Measurements from ENCODE around the gene ROR1. TPM values are rescaled to one million over a fixed set of nuclear protein-coding genes. Genes with fewer than 3 reads are reported as not detected.

Gene ROR1
- polyA plus RNA-seq, 1 of the 3 experiments (the other 2 are of a cell fraction): 4.0 TPM

DNA sequence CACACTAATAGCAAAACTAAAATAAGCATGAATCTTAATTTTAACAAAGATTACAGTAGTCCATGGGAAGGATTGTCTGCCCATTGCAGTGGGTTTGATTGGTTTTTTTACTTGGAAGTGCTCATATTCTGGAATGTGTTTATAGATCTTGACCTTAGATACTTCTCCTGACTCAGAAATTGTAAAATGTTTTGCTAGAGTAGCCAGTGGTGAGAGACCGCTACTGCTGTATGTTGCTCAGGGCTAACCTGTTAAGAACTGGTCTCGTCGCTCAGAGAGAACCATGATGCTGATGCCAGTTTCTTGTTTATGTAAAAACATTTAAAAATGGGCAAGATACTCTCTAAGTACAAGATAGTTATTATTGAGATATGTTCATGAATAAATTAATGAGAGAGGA is 99.9 kb downstream of the ROR1 start:
- Histone ChIP-seq H4K20me1 (ENCODE audit: insufficient read depth) (no peaks in the 10 kb centered on the region), H3K9me3 (no peaks in the 10 kb centered on the region), H3K4me3 (ENCODE audit: low read depth in 2 of 2, low read length in 1 of 2) (no peak overlapping the region), H3K9ac (no peak overlapping the region; the same call in 1 of the 2 replicates), H3K27ac (ENCODE audit: low read depth in 2 of 2, low read length in 1 of 2) (peak overlapping the region; percentile 57 to 93), H2AFZ (ENCODE audit: low read depth) (no peak overlapping the region), H3K27me3 (ENCODE audit: insufficient read depth) (no peaks in the 10 kb centered on the region), H3K36me3 (replicated peaks in 1 of 2; ENCODE audit: control insufficient read depth in 1 of 2, insufficient read depth in 2 of 2, low read length in 1 of 2) (no peaks in the 10 kb centered on the region), H3K79me2 (ENCODE audit: insufficient read depth) (no peaks in the 10 kb centered on the region), H3K4me1 (ENCODE audit: control insufficient read depth in 1 of 2, insufficient read depth in 2 of 2, low read depth in 1 of 2, low read length in 1 of 2) (peaks cover 23 to 25% of the 10 kb centered on the region in 2 experiments), H3K9me2 (no peaks in the 10 kb centered on the region), H3F3A (replicated peaks; ENCODE audit: insufficient read depth) (peaks cover 19% of the 10 kb centered on the region), H3K4me2 (peak overlapping the region; percentile 42)
- TF ChIP-seq, protein P1, sequence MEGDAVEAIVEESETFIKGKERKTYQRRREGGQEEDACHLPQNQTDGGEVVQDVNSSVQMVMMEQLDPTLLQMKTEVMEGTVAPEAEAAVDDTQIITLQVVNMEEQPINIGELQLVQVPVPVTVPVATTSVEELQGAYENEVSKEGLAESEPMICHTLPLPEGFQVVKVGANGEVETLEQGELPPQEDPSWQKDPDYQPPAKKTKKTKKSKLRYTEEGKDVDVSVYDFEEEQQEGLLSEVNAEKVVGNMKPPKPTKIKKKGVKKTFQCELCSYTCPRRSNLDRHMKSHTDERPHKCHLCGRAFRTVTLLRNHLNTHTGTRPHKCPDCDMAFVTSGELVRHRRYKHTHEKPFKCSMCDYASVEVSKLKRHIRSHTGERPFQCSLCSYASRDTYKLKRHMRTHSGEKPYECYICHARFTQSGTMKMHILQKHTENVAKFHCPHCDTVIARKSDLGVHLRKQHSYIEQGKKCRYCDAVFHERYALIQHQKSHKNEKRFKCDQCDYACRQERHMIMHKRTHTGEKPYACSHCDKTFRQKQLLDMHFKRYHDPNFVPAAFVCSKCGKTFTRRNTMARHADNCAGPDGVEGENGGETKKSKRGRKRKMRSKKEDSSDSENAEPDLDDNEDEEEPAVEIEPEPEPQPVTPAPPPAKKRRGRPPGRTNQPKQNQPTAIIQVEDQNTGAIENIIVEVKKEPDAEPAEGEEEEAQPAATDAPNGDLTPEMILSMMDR (IDR thresholded peaks at IDR 0.05): no peak; the same call in 1 of the 2 replicates
- 0 out of 2 replicates have a peak, but pooled peaks have one; percentile 23 for TF ChIP-seq NFIC (IDR thresholded peaks at IDR 0.05; ENCODE audit: borderline replicate concordance)
- 0 out of 2 replicates have a peak, but pooled peaks have one; percentile 14 for TF ChIP-seq TEAD4 (IDR thresholded peaks at IDR 0.05; ENCODE audit: borderline replicate concordance, insufficient read depth)
- TF ChIP-seq POLR2AphosphoS5 (IDR thresholded peaks at IDR 0.05; ENCODE audit: low read depth, low read length): no peak
- TF ChIP-seq RXRA (IDR thresholded peaks at IDR 0.05; ENCODE audit: borderline replicate concordance, low read depth): 0 out of 2 replicates have a peak, but pooled peaks have one; percentile 19
- POLR2A ChIA-PET: no interaction called here
- no peak for DNase-seq
- CTCF ChIA-PET: no interaction called here
- 77% methylated on average over 3 of the region's 3 CpGs for WGBS (ENCODE audit: low lambda C conversion rate)

DNA sequence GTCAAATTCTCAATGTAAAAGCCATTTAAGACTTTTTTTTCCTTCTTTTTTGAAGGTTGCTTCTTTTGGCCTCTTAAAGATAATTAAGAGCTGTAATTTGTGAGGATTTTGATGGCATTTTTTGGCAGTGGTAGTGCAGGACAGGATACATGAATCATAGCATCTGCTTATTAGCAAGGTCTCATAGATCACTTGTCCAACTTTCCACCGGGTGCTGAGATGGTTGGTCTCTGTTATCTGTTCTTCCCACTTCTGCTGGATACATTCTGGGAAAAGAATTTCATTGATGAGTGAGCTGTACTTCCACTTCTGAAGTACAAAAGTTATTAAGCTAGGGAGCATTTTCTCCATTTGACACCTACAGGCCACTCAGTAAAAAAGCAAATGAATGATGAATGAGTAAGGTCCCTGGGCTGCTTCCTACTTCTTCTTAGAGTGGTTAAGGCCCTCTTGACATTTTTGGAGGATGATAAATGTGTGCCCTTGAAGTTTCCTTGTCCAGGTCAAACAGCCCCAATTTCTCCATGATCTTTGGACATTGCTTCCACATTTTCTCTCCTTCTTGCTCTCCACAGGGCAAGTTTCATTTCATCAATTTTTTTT is 100.6 kb downstream of the ROR1 start:
- peak overlapping the region; percentile 42 for H3K4me2 ChIP-seq
- no peaks in the 10 kb centered on the region for H4K20me1 ChIP-seq (ENCODE audit: insufficient read depth)
- ChIA-PET CTCF (interaction anchor here (0.6 to 2.2 kb wide), 2 partner anchors 9 to 13 kb away, joined by 4 to 6 read pairs; no protein-coding TSS in a partner anchor), POLR2A (interaction anchor here (0.5 kb wide), 1 partner anchor 253 kb away, joined by 4 read pairs; no protein-coding TSS in a partner anchor)
- H3K36me3 ChIP-seq (replicated peaks in 1 of 2; ENCODE audit: control insufficient read depth in 1 of 2, insufficient read depth in 2 of 2, low read length in 1 of 2): no peaks in the 10 kb centered on the region
- no peak for DNase-seq
- no peaks in the 10 kb centered on the region for H3K79me2 ChIP-seq (ENCODE audit: insufficient read depth)
- H3K27me3 ChIP-seq (ENCODE audit: insufficient read depth): no peaks in the 10 kb centered on the region
- H2AFZ ChIP-seq (ENCODE audit: low read depth): no peak overlapping the region
- H3K27ac ChIP-seq (ENCODE audit: low read depth in 2 of 2, low read length in 1 of 2): peak overlapping the region; percentile 57 to 93
- no peaks in the 10 kb centered on the region for H3K9me3 ChIP-seq
- no peak overlapping the region; the same call in 1 of the 2 replicates for H3K9ac ChIP-seq
- no peak overlapping the region for H3K4me3 ChIP-seq (ENCODE audit: low read depth in 2 of 2, low read length in 1 of 2)
- 5% methylated on average over 1 of the region's 1 CpG for WGBS (ENCODE audit: low lambda C conversion rate)
- H3K9me2 ChIP-seq: no peaks in the 10 kb centered on the region
- H3K4me1 ChIP-seq (ENCODE audit: control insufficient read depth in 1 of 2, insufficient read depth in 2 of 2, low read depth in 1 of 2, low read length in 1 of 2): peaks cover 25 to 29% of the 10 kb centered on the region in 2 experiments
- H3F3A ChIP-seq (replicated peaks; ENCODE audit: insufficient read depth): peaks cover 19% of the 10 kb centered on the region
- TF ChIP-seq, protein P1 (IDR thresholded peaks at IDR 0.05): no peak
- TF ChIP-seq POLR2AphosphoS5 (IDR thresholded peaks at IDR 0.05; ENCODE audit: low read depth, low read length): no peak
- no peak for TF ChIP-seq MXI1 (IDR thresholded peaks at IDR 0.05; ENCODE audit: low read depth, low read length)
- TF ChIP-seq EZH2phosphoT487 (IDR thresholded peaks at IDR 0.05; ENCODE audit: borderline replicate concordance, low read depth): no peak
- no peak for TF ChIP-seq YY1 (IDR thresholded peaks at IDR 0.05; ENCODE audit: low read depth)
- TF ChIP-seq NRF1 (IDR thresholded peaks at IDR 0.05; ENCODE audit: low read depth, low read length): no peak
- peak; percentile 36; the same call in 1 of the 2 replicates for TF ChIP-seq FOSL2 (IDR thresholded peaks at IDR 0.05; ENCODE audit: borderline replicate concordance, low read depth)
- TF ChIP-seq, protein P2, sequence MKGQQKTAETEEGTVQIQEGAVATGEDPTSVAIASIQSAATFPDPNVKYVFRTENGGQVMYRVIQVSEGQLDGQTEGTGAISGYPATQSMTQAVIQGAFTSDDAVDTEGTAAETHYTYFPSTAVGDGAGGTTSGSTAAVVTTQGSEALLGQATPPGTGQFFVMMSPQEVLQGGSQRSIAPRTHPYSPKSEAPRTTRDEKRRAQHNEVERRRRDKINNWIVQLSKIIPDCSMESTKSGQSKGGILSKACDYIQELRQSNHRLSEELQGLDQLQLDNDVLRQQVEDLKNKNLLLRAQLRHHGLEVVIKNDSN (IDR thresholded peaks at IDR 0.05; ENCODE audit: borderline replicate concordance, low read depth): no peak
- TF ChIP-seq SIN3A (IDR thresholded peaks at IDR 0.05; ENCODE audit: borderline replicate concordance, low read depth, low read length): no peak
- TF ChIP-seq EP300 (IDR thresholded peaks at IDR 0.05; ENCODE audit: borderline replicate concordance in 1 of 2, low read depth in 1 of 2, low read length in 1 of 2): peak; percentile 58 to 74; a peak in 3 of 4 replicates
- no peak for TF ChIP-seq MEF2A (IDR thresholded peaks at IDR 0.05; ENCODE audit: borderline replicate concordance, low read depth)
- TF ChIP-seq TAF1 (IDR thresholded peaks at IDR 0.05; ENCODE audit: borderline replicate concordance, low read depth, low read length): no peak
- no peak for TF ChIP-seq SMC3 (IDR thresholded peaks at IDR 0.05; ENCODE audit: low read depth, low read length)
- TF ChIP-seq RFX5 (IDR thresholded peaks at IDR 0.05; ENCODE audit: low read length): no peak
- TF ChIP-seq FOXM1 (IDR thresholded peaks at IDR 0.05; ENCODE audit: low read depth): 0 out of 2 replicates have a peak, but pooled peaks have one; percentile 43
- TF ChIP-seq TCF12 (IDR thresholded peaks at IDR 0.05): peak; percentile 89
- no peak for TF ChIP-seq FOXJ3 (CRISPR knock-in tag; IDR thresholded peaks at IDR 0.05)
- TF ChIP-seq RXRA (IDR thresholded peaks at IDR 0.05; ENCODE audit: borderline replicate concordance, low read depth): peak; percentile 19; the same call in 1 of the 2 replicates
- no peak for TF ChIP-seq RCOR1 (IDR thresholded peaks at IDR 0.05; ENCODE audit: low read length)
- peak; percentile 83 for TF ChIP-seq NFIC (IDR thresholded peaks at IDR 0.05; ENCODE audit: borderline replicate concordance)
